Trophoblast cell (in vitro differentiated cells and primary cell): ENCODE data around the gene RBL1.
"Not testable (repeated sequence)": the region's sequence is repeated elsewhere in the genome, so short reads cannot be mapped to it uniquely, and the experiment has no call there.

Experiments used
- DNase-seq, 2 donors: peaks; one replicate each; pipeline ENCODE4 v3.0.0-alpha.2; 2016
- H2AFZ ChIP-seq: 2 replicates; pipeline ENCODE4 v1.6.1; 2013; ENCODE audit warnings: low read length, moderate library complexity, mild to moderate bottlenecking; ENCODE audit not compliant: insufficient read depth, poor library complexity
- H2AK5ac ChIP-seq: 2 replicates; pipeline ENCODE4 v1.6.1; 2013; ENCODE audit warnings: mild to moderate bottlenecking, low read length
- H2BK120ac ChIP-seq: 2 replicates; pipeline ENCODE4 v1.6.1; 2013; ENCODE audit warnings: low read length, mild to moderate bottlenecking, moderate library complexity; ENCODE audit not compliant: insufficient read depth, poor library complexity
- H2BK12ac ChIP-seq: 2 replicates; pipeline ENCODE4 v1.6.1; 2013; ENCODE audit warnings: mild to moderate bottlenecking, low read length, moderate library complexity
- H2BK5ac ChIP-seq: 2 replicates; pipeline ENCODE4 v1.6.1; 2013; ENCODE audit warnings: low read length, low read depth, moderate library complexity, mild to moderate bottlenecking; ENCODE audit not compliant: poor library complexity
- H3K14ac ChIP-seq: 2 replicates; pipeline ENCODE4 v1.6.1; 2013; ENCODE audit warnings: mild to moderate bottlenecking, low read length
- H3K18ac ChIP-seq: 2 replicates; pipeline ENCODE4 v1.6.1; 2013; ENCODE audit warnings: mild to moderate bottlenecking, low read length
- H3K23ac ChIP-seq: 2 replicates; pipeline ENCODE4 v1.6.1; 2013; ENCODE audit warnings: low read length
- H3K27ac ChIP-seq: 2 replicates; pipeline ENCODE4 v1.5.1; 2013; ENCODE audit warnings: low read depth, mild to moderate bottlenecking, inconsistent platforms, low read length, moderate library complexity
- H3K27me3 ChIP-seq: 2 replicates; pipeline ENCODE4 v1.6.1; 2013; ENCODE audit warnings: inconsistent platforms, mild to moderate bottlenecking, low read length, moderate library complexity; ENCODE audit not compliant: insufficient read depth
- H3K36me3 ChIP-seq, 2 experiments: 1 replicate in 1 of 2; 2 replicates in 1 of 2; pipeline ENCODE4 v1.6.1; 2013; ENCODE audit warnings: low read length in 2 of 2, mild to moderate bottlenecking in 2 of 2, moderate library complexity in 1 of 2; ENCODE audit not compliant: insufficient read depth in 2 of 2, control insufficient read depth in 1 of 2
- H3K4ac ChIP-seq: 2 replicates; pipeline ENCODE4 v1.6.1; 2013; ENCODE audit warnings: low read depth, mild to moderate bottlenecking, low read length, moderate library complexity
- H3K4me1 ChIP-seq, 2 experiments: 1 replicate in 1 of 2; 2 replicates in 1 of 2; pipeline ENCODE4 v1.6.1; 2013; ENCODE audit warnings: low read length in 2 of 2, mild to moderate bottlenecking in 2 of 2, moderate library complexity in 1 of 2; ENCODE audit not compliant: insufficient read depth in 2 of 2, control insufficient read depth in 1 of 2
- H3K4me2 ChIP-seq: 2 replicates; pipeline ENCODE4 v1.6.1; 2013; ENCODE audit warnings: inconsistent platforms, mild to moderate bottlenecking, low read length, moderate library complexity
- H3K4me3 ChIP-seq: 2 replicates; pipeline ENCODE4 v1.5.1; 2013; ENCODE audit warnings: mild to moderate bottlenecking, low read depth, low read length, inconsistent platforms
- H3K79me1 ChIP-seq: one replicate; pipeline ENCODE4 v1.6.1; 2013; ENCODE audit warnings: low read length
- H3K79me2 ChIP-seq: 2 replicates; pipeline ENCODE4 v1.6.1; 2013; ENCODE audit warnings: low read length, mild to moderate bottlenecking; ENCODE audit not compliant: control insufficient read depth, insufficient read depth, poor library complexity
- H3K9ac ChIP-seq: 2 replicates; pipeline ENCODE4 v1.6.1; 2013; ENCODE audit warnings: mild to moderate bottlenecking, low read length
- H3K9me3 ChIP-seq: 2 replicates; pipeline ENCODE4 v1.6.1; 2013; ENCODE audit warnings: low read depth, mild to moderate bottlenecking, control low read depth, inconsistent platforms, low read length; ENCODE audit not compliant: insufficient read depth
- H4K12ac ChIP-seq: 2 replicates; pipeline ENCODE4 v1.6.1; 2013; ENCODE audit warnings: low read depth, mild to moderate bottlenecking, low read length, moderate library complexity
- H4K8ac ChIP-seq: 2 replicates; pipeline ENCODE4 v1.6.1; 2013; ENCODE audit warnings: low read depth, mild to moderate bottlenecking, low read length, moderate library complexity
- H4K91ac ChIP-seq: one replicate; pipeline ENCODE4 v1.6.1; 2013; ENCODE audit warnings: low read depth, mild to moderate bottlenecking, low read length, moderate library complexity
- WGBS: extraction: QIAGEN DNeasy Blood & Tissue Kit; methylation state at CpG from one replicate; pipeline ENCODE4 v1.1.7; 2013; ENCODE audit warnings: missing lambda C conversion rate; ENCODE audit not compliant: insufficient read length, insufficient coverage; ENCODE audit errors: extremely low coverage; 5-methylcytosine and 5-hydroxymethylcytosine counted together

RBL1 gene

GRCh38 chr20:37011858-37012257 lies 83.9 kb downstream of the RBL1 start:
- H2AK5ac ChIP-seq, H3K23ac ChIP-seq, H4K12ac ChIP-seq, DNase-seq, H3K4me2 ChIP-seq, H4K8ac ChIP-seq, H2BK12ac ChIP-seq, H2BK5ac ChIP-seq, H3K27ac ChIP-seq, H4K91ac ChIP-seq, H2AFZ ChIP-seq, H3K4me3 ChIP-seq, H3K4ac ChIP-seq, H3K14ac ChIP-seq, H3K9ac ChIP-seq, H3K4me1 ChIP-seq, H3K9me3 ChIP-seq, H3K79me1 ChIP-seq, H3K79me2 ChIP-seq, H3K27me3 ChIP-seq, H2BK120ac ChIP-seq, H3K18ac ChIP-seq: not testable (repeated sequence)
- no CpG with 5 or more reads among the region's 25 CpGs for WGBS
- peaks cover 3 to 12% of the 10 kb centered on the region in 2 experiments for H3K36me3 ChIP-seq

GRCh38 chr20:37011147-37011546 lies 84.7 kb downstream of the RBL1 start:
- no peak overlapping the region for H4K12ac ChIP-seq
- no peak overlapping the region for H3K4ac ChIP-seq
- H4K91ac ChIP-seq, result no peak overlapping the region
- no peak overlapping the region for H3K27ac ChIP-seq
- H3K18ac ChIP-seq, result no peak overlapping the region
- H2BK5ac ChIP-seq, result no peak overlapping the region
- H3K9me3 ChIP-seq, result peaks cover 2% of the 10 kb centered on the region
- no peak for DNase-seq
- no peak overlapping the region for H3K23ac ChIP-seq
- H4K8ac ChIP-seq, result no peak overlapping the region
- H3K36me3 ChIP-seq, result peaks cover 4 to 15% of the 10 kb centered on the region in 2 experiments
- H3K9ac ChIP-seq, result no peak overlapping the region
- H2AK5ac ChIP-seq, result no peak overlapping the region
- no peak overlapping the region for H3K4me2 ChIP-seq
- no peak overlapping the region for H3K4me3 ChIP-seq
- H2BK12ac ChIP-seq, result no peak overlapping the region
- H3K27me3 ChIP-seq, result no peaks in the 10 kb centered on the region
- no peaks in the 10 kb centered on the region for H3K79me2 ChIP-seq
- H2BK120ac ChIP-seq, result no peak overlapping the region
- H3K79me1 ChIP-seq, result no peaks in the 10 kb centered on the region
- no peak overlapping the region for H3K14ac ChIP-seq
- H3K4me1 ChIP-seq, result no peaks in the 10 kb centered on the region
- H2AFZ ChIP-seq, result no peak overlapping the region

- Histone ChIP-seq H3K4ac (no peak overlapping the region), H3K4me1 (no peaks in the 10 kb centered on the region), H3K14ac (no peak overlapping the region), H2BK5ac (no peak overlapping the region), H3K23ac (no peak overlapping the region), H3K79me2 (no peaks in the 10 kb centered on the region), H2AK5ac (no peak overlapping the region), H4K91ac (no peak overlapping the region), H2AFZ (no peak overlapping the region), H3K27ac (no peak overlapping the region), H3K18ac (no peak overlapping the region), H3K4me3 (no peak overlapping the region), H3K36me3 (peaks cover 4 to 16% of the 10 kb centered on the region in 2 experiments), H3K9me3 (peaks cover 2% of the 10 kb centered on the region), H3K79me1 (no peaks in the 10 kb centered on the region), H3K27me3 (no peaks in the 10 kb centered on the region), H4K8ac (no peak overlapping the region), H4K12ac (no peak overlapping the region), H2BK120ac (no peak overlapping the region), H2BK12ac (no peak overlapping the region), H3K4me2 (no peak overlapping the region), H3K9ac (no peak overlapping the region)
- peak in 1 of 2 donors; percentile 49 for DNase-seq
Measured at GRCh38 chr20:37007898-37008649, 87.7 kb downstream of the RBL1 start.

- DNase-seq, result peak in 1 of 2 donors; percentile 20
- no CpG with 5 or more reads among the region's 11 CpGs for WGBS
- not testable (repeated sequence) for H3K9ac ChIP-seq, H4K91ac ChIP-seq, H2BK120ac ChIP-seq, H3K4me3 ChIP-seq, H4K8ac ChIP-seq, H3K27me3 ChIP-seq, H3K4me1 ChIP-seq, H3K18ac ChIP-seq, H3K23ac ChIP-seq, H3K79me2 ChIP-seq, H2BK5ac ChIP-seq, H4K12ac ChIP-seq, H3K27ac ChIP-seq, H2BK12ac ChIP-seq, H3K14ac ChIP-seq, H3K79me1 ChIP-seq, H3K4me2 ChIP-seq, H2AFZ ChIP-seq, H3K9me3 ChIP-seq, H2AK5ac ChIP-seq, H3K4ac ChIP-seq
- peaks cover 4 to 10% of the 10 kb centered on the region in 2 experiments for H3K36me3 ChIP-seq
Measured at GRCh38 chr20:37005062-37005942, 90.5 kb downstream of the RBL1 start.
